HG03378 (cell line): ENCODE results near the gene SCFD2.
"Not testable (repeated sequence)": the region's sequence is repeated elsewhere in the genome, so short reads cannot be mapped to it uniquely, and the experiment has no call there.

Source experiments
- ATAC-seq: cut with Tn5 transposase; IDR thresholded peaks from one replicate; pipeline ENCODE4 v1.9.1; 2021; ENCODE audit warnings: mild to moderate bottlenecking, moderate library complexity; ENCODE audit not compliant: unreplicated experiment

The SCFD2 gene

GRCh38 chr4:53267026-53267425 lies 98.8 kb downstream of the SCFD2 start:
- ATAC-seq, result no peak

- not testable (repeated sequence) for ATAC-seq
These were observed 109.9 kb downstream of the SCFD2 start for GRCh38 chr4:53255986-53256385.

GRCh38 chr4:53240573-53240972 lies 125.3 kb downstream of the SCFD2 start:
- no peak for ATAC-seq

- ATAC-seq, result not testable (repeated sequence)
These were observed 127.5 kb downstream of the SCFD2 start for GRCh38 chr4:53238352-53238751.

- not testable (repeated sequence) for ATAC-seq
These were observed 128.1 kb downstream of the SCFD2 start for GRCh38 chr4:53237811-53238210.

GRCh38 chr4:53236624-53237023 lies 129.2 kb downstream of the SCFD2 start:
- ATAC-seq, result not testable (repeated sequence)

- peak; percentile 67 for ATAC-seq
These were observed 130.3 kb downstream of the SCFD2 start for GRCh38 chr4:53235547-53235946.

GRCh38 chr4:53234669-53235068 lies 131.2 kb downstream of the SCFD2 start:
- ATAC-seq, result no peak

GRCh38 chr4:53234111-53234510 lies 131.8 kb downstream of the SCFD2 start:
- ATAC-seq, result no peak

GRCh38 chr4:53233114-53233795 lies 132.6 kb downstream of the SCFD2 start:
- ATAC-seq, result no peak

- no peak for ATAC-seq
These were observed 133.5 kb downstream of the SCFD2 start for GRCh38 chr4:53232371-53232770.

GRCh38 chr4:53228036-53228435 lies 137.8 kb downstream of the SCFD2 start:
- ATAC-seq, result no peak

GRCh38 chr4:53227451-53227850 lies 138.4 kb downstream of the SCFD2 start:
- ATAC-seq, result no peak

GRCh38 chr4:53221832-53222480 lies 143.9 kb downstream of the SCFD2 start:
- no peak for ATAC-seq

- not testable (repeated sequence) for ATAC-seq
These were observed 146.7 kb downstream of the SCFD2 start for GRCh38 chr4:53219148-53219547.

GRCh38 chr4:53208753-53209152 lies 157.1 kb downstream of the SCFD2 start:
- ATAC-seq, result no peak

GRCh38 chr4:53205970-53206369 lies 159.9 kb downstream of the SCFD2 start:
- no peak for ATAC-seq

GRCh38 chr4:53199356-53199755 lies 166.5 kb downstream of the SCFD2 start:
- ATAC-seq, result no peak

- ATAC-seq, result no peak
These were observed 168.1 kb downstream of the SCFD2 start for GRCh38 chr4:53197772-53198142.

- peak; percentile 56 for ATAC-seq
These were observed 168.7 kb downstream of the SCFD2 start for GRCh38 chr4:53196882-53197771.

- ATAC-seq, result no peak
These were observed 169.8 kb downstream of the SCFD2 start for GRCh38 chr4:53195815-53196661.
